ENCODE measurements around the gene MBTPS2. TPM values are rescaled to one million over a fixed set of nuclear protein-coding genes. Genes with fewer than 3 reads are reported as not detected.

Gene MBTPS2
- total RNA-seq, 2 experiments from 2014 or later = 8.3 to 8.4 TPM

DNA sequence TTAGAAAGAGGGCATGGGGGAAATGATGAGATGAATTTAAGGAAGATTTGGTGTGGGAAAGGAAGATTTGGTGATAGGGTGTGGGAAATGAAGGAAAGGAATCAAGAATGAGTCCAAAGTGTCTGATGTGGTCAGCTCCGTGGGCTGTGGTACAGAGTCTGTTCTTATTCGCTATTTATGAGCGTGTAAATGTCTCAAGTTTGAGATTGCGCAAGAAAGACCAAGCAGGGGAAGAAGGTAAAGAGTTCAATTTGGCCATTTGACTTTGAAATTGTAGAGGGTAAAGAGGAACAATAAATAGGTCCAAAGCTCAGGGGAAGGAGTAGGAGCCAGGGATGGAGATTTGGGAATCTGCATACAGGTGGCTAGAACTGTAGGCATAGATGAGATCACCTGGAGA, 89.8 kb downstream of the MBTPS2 start:
- Mint-ChIP-seq H3K9me3 (peaks cover 2% of the 10 kb centered on the region), H3K4me1 (peaks cover 27% of the 10 kb centered on the region), H3K36me3 (ENCODE audit: low read depth) (peaks cover 10% of the 10 kb centered on the region), H3K27ac (no peak overlapping the region), H3K27me3 (no peaks in the 10 kb centered on the region), H3K4me3 (no peak overlapping the region)
- CTCF ChIA-PET = interaction anchor here (1.1 to 1.3 kb wide), 2 partner anchors 16 to 44 kb away, joined by 3 to 6 read pairs; no protein-coding TSS in a partner anchor
- POLR2A ChIA-PET = no interaction called here
- no peak for DNase-seq

DNA sequence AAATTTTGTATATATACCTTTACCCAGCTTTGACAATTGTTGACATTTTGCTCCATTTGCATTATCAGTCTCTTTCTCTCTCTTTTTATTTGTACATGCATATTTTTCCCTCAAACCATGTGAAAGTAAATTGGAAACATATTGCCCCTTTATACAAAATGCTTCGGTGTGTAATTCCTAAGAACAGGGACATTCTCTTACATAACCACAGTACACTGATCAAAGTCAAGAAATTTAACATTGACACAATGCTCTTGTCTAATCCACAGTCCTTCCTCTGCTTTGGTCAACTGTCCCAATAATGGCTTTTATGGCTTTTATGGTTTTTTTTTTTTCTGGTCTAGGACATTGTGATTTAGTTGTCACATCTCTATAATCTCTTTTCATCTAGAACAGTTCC, 91.6 kb downstream of the MBTPS2 start:
- peaks cover 2% of the 10 kb centered on the region for H3K9me3 Mint-ChIP-seq

DNA sequence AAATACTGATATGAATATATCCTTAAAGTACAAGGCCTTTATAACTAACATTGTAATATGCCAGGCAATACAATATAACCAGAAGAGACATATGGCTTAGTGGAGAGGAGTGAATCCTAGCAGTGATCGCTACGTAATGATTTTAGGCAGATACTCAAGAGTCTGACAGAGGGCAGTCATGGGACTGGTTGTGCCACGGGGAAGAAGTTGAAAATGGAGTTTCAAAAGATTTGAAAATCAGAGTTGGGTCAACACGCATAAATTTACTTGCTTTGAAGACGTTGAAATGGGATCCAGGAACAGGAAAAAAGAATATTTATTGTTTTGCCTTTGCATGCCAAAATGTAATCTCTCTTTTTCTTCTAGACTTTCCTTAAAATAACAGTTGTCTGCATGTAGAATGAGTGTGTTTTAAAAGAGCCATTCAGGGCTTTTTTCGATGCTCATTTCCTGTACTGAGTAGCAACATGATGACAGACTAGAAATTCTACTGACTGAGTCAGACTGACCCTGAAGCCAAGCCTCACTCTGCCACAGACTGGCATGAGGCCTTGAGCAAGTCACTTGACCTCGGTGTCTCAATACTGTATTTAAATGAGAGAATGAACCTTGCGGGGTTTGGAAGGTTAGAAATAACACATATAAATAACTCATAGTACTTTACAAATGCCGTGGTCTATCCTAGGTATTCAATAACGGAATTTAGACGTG, 93.0 kb downstream of the MBTPS2 start:
- no peak for DNase-seq
- peaks cover 2% of the 10 kb centered on the region for H3K9me3 Mint-ChIP-seq
- CTCF ChIA-PET = interaction anchor here (0.5 kb wide), 1 partner anchor 158 kb away, joined by 3 read pairs; no protein-coding TSS in a partner anchor
- POLR2A ChIA-PET = no interaction called here
- H3K4me1 Mint-ChIP-seq = peaks cover 19% of the 10 kb centered on the region
- no peaks in the 10 kb centered on the region for H3K27me3 Mint-ChIP-seq
- no peak overlapping the region for H3K4me3 Mint-ChIP-seq
- peaks cover 10% of the 10 kb centered on the region for H3K36me3 Mint-ChIP-seq (ENCODE audit: low read depth)
- H3K27ac Mint-ChIP-seq = no peak overlapping the region

More for the DNA sequence above, 91.6 kb downstream of the MBTPS2 start:
- no peak for DNase-seq
- H3K36me3 Mint-ChIP-seq (ENCODE audit: low read depth) = peaks cover 10% of the 10 kb centered on the region
- CTCF ChIA-PET = interaction anchor here (1.0 kb wide), 1 partner anchor 40 kb away, joined by 3 read pairs; no protein-coding TSS in a partner anchor
- H3K27ac Mint-ChIP-seq = no peak overlapping the region
- H3K27me3 Mint-ChIP-seq = no peaks in the 10 kb centered on the region
- H3K4me3 Mint-ChIP-seq = no peak overlapping the region
- peaks cover 27% of the 10 kb centered on the region for H3K4me1 Mint-ChIP-seq
- POLR2A ChIA-PET = no interaction called here

DNA sequence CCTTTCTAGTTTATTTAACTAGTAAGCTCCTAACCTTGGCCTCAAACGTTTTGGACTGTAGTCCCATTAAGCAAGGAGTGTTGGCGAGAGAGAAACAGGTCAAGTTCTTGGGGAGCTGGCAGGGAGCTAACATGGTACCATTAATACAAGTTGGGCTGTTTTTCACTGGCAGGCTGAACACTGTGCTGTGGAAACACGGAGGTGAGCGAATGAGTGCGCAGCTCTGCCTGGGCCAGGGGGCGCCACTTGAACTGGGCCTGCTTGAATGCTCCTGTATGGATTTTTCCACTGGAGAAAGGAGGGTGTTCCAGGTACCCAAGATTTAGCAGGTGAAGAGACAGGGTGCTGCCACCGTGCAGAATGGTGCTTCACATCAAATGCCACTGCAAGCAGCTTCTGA, 93.7 kb downstream of the MBTPS2 start:
- Mint-ChIP-seq H3K27me3 (no peaks in the 10 kb centered on the region), H3K4me1 (peaks cover 19% of the 10 kb centered on the region), H3K27ac (no peak overlapping the region), H3K36me3 (ENCODE audit: low read depth) (peaks cover 10% of the 10 kb centered on the region), H3K9me3 (peaks cover 2% of the 10 kb centered on the region), H3K4me3 (no peak overlapping the region)
- no peak for DNase-seq
- ChIA-PET POLR2A (no interaction called here), CTCF (interaction anchor here (0.5 kb wide), 1 partner anchor 159 kb away, joined by 3 read pairs; no protein-coding TSS in a partner anchor)

DNA sequence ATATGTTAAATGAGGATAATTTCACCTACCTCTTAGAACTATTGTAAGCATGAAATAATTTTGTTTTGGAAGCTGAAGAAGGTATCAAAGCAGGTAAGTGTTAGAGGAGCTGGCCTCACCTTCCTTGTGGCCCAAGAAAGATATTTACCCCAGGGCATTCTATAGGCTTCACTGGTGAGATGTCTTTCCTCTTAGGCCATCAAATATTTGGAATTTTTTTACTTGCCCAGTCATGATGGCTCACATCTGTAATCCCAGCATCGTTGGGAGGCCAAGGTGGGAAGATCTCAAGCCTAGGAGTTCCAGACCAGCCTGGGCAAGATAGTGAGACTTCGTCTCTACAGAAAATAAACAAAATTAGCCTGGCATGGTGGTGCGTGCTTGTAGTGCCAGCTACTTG, 95.0 kb downstream of the MBTPS2 start:
- Mint-ChIP-seq H3K4me3 (no peak overlapping the region), H3K36me3 (ENCODE audit: low read depth) (peaks cover 3% of the 10 kb centered on the region), H3K9me3 (peaks cover 2% of the 10 kb centered on the region), H3K27me3 (no peaks in the 10 kb centered on the region), H3K4me1 (peaks cover 12% of the 10 kb centered on the region), H3K27ac (no peak overlapping the region)
- ChIA-PET POLR2A (no interaction called here), CTCF (no interaction called here)
- DNase-seq = no peak

Other genes with a start within 250 kb of the MBTPS2 start
- gene KLHL34, start 181.3 kb upstream of the MBTPS2 start, total RNA-seq = under 1 TPM; 0.50 to 0.58 TPM
- not detected for gene SMPX, start 81.5 kb upstream of the MBTPS2 start, total RNA-seq
- 1 to 10 TPM; 1.5 to 2.0 TPM for gene YY2, start 16.4 kb downstream of the MBTPS2 start, total RNA-seq
- gene SMS, start 101.1 kb downstream of the MBTPS2 start, total RNA-seq = 10 to 100 TPM; 55.4 to 60.8 TPM
- under 1 TPM; 0.07 to 0.08 TPM for gene PHEX, start 192.7 kb downstream of the MBTPS2 start, total RNA-seq

All from activated CD4-positive, alpha-beta T cell treated with anti-CD3 and anti-CD28 coated beads, Interleukin-2, amount 10 ng/mL, durations not matched to agents 7 days and 5 days (primary cell).